DND-41 (cell line): ENCODE results near the gene EHMT1.

Source experiments
- ATAC-seq: fragments of 200-7000 bp; cut with Tn5 transposase; 3 replicates; pipeline ENCODE4 v1.9.1; 2021; ENCODE audit warnings: low read depth; ENCODE audit not compliant: insufficient read depth
- DNase-seq: peaks from one replicate; pipeline ENCODE4 v3.0.0-alpha.2; 2020
- H2AFZ ChIP-seq: 2 replicates; pipeline ENCODE4 v1.6.0; 2012; ENCODE audit warnings: low read depth, low read length
- H3K27ac ChIP-seq: 2 replicates; pipeline ENCODE4 v1.5.1; 2012; ENCODE audit warnings: low read length, inconsistent platforms
- H3K27me3 ChIP-seq: fragments of 200-600 bp; sonication (generic); 2 replicates; pipeline ENCODE4 v1.6.0; 2012; ENCODE audit warnings: low read length, mild to moderate bottlenecking, inconsistent platforms; ENCODE audit not compliant: insufficient read depth, poor library complexity
- H3K36me3 ChIP-seq: 2 replicates; pipeline ENCODE4 v1.5.1; 2012; ENCODE audit warnings: low read length, inconsistent platforms; ENCODE audit not compliant: insufficient read depth
- H3K4me1 ChIP-seq: 2 replicates; pipeline ENCODE4 v1.5.1; 2012; ENCODE audit warnings: mild to moderate bottlenecking, low read length; ENCODE audit not compliant: insufficient read depth
- H3K4me2 ChIP-seq: 2 replicates; pipeline ENCODE4 v1.6.0; 2012; ENCODE audit warnings: mild to moderate bottlenecking, moderate library complexity, low read length, inconsistent platforms; ENCODE audit not compliant: insufficient read depth
- H3K4me3 ChIP-seq, 2 experiments: fragments of 200-600 bp in 1 of 2; shearing (Covaris generic) in 1 of 2; 2 replicates each; pipeline ENCODE4 v1.5.1; 2012 to 2016; ENCODE audit warnings: inconsistent platforms in 2 of 2, low read length in 2 of 2, mild to moderate bottlenecking in 2 of 2, low read depth in 1 of 2, moderate library complexity in 1 of 2
- H3K79me2 ChIP-seq: 2 replicates; pipeline ENCODE4 v1.6.0; 2012; ENCODE audit warnings: low read length, inconsistent platforms; ENCODE audit not compliant: insufficient read depth
- H3K9ac ChIP-seq: 2 replicates; pipeline ENCODE4 v1.6.0; 2012; ENCODE audit warnings: low read depth, mild to moderate bottlenecking, inconsistent platforms, low read length, moderate library complexity
- H3K9me3 ChIP-seq: 2 replicates; pipeline ENCODE4 v1.5.1; 2012; ENCODE audit warnings: low read length, moderate library complexity, mild to moderate bottlenecking, inconsistent platforms; ENCODE audit not compliant: insufficient read depth, severe bottlenecking
- H4K20me1 ChIP-seq: 2 replicates; pipeline ENCODE4 v1.6.0; 2012; ENCODE audit warnings: low read length; ENCODE audit not compliant: insufficient read depth
- CTCF ChIP-seq: IDR thresholded peaks from 2 replicates; pipeline ENCODE4 v1.5.1; 2012; ENCODE audit warnings: borderline replicate concordance, low read length, moderate library complexity, mild to moderate bottlenecking; ENCODE audit not compliant: poor library complexity, severe bottlenecking; ENCODE audit errors: extremely low read depth
- EZH2 ChIP-seq: IDR thresholded peaks from 3 replicates; pipeline ENCODE4 v1.6.1; 2012; ENCODE audit warnings: borderline replicate concordance, low read depth, mild to moderate bottlenecking, moderate library complexity, low read length, inconsistent platforms; ENCODE audit not compliant: severe bottlenecking

The EHMT1 gene

DNA sequence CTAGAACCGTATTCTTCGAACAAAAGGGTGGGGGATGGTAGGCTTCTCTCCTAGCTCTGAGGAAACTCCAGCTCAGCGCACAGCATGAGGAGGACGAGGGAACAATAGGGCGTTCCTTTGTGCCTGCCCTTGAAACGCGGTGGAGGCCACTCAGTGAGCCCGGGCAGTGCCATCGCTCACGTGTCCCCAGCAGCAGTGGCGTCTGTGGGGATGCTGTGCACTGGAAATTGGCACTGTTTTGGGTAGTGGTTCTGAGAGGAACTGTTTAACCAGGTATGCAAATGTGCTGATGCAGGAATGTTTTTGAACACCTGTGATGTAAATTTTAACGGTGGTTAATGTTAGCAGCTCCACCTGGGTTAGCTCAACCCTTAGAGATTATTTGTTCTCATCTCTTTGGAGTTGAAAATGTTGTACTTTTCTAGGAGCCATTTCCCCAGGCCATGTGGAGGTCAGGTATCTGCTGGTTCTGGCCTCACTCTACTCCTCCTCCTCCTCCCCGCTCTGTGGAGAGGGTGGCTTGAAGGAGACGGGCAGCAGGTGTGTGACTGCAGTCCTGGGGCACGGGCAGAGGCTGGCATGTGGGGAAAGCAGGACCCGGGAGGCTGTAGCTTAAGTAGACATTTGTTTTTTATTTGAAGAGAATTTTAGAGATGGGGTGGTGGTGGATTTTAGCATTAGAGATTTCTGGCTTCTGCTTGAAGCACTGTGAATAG, 48.3 kb downstream of the EHMT1 start:
- no peak overlapping the region for H3K27ac ChIP-seq
- H3K4me2 ChIP-seq: no peak overlapping the region
- no peak for DNase-seq
- ATAC-seq: no peak
- peaks cover 14% of the 10 kb centered on the region for H3K36me3 ChIP-seq
- peaks cover 99% of the 10 kb centered on the region for H3K79me2 ChIP-seq
- no peaks in the 10 kb centered on the region for H3K4me1 ChIP-seq
- no peaks in the 10 kb centered on the region for H3K27me3 ChIP-seq
- TF ChIP-seq CTCF (no peak), EZH2 (no peak)
- H3K4me3 ChIP-seq: no peak overlapping the region
- peaks cover 77% of the 10 kb centered on the region for H4K20me1 ChIP-seq
- H3K9ac ChIP-seq: no peak overlapping the region
- H2AFZ ChIP-seq: no peak overlapping the region
- no peaks in the 10 kb centered on the region for H3K9me3 ChIP-seq

GRCh38 chr9:137668203-137668602, 49.4 kb downstream of the EHMT1 start:
- TF ChIP-seq EZH2 (no peak), CTCF (no peak)
- Histone ChIP-seq H3K4me2 (no peak overlapping the region), H3K9ac (no peak overlapping the region), H3K79me2 (peaks cover 99% of the 10 kb centered on the region), H3K27me3 (no peaks in the 10 kb centered on the region), H3K9me3 (no peaks in the 10 kb centered on the region), H3K4me3 (no peak overlapping the region), H3K4me1 (no peaks in the 10 kb centered on the region), H2AFZ (no peak overlapping the region), H4K20me1 (peaks cover 83% of the 10 kb centered on the region), H3K36me3 (peaks cover 14% of the 10 kb centered on the region), H3K27ac (no peak overlapping the region)
- no peak for ATAC-seq
- DNase-seq: no peak

- Histone ChIP-seq H3K27me3 (no peaks in the 10 kb centered on the region), H4K20me1 (peaks cover 88% of the 10 kb centered on the region), H3K36me3 (peaks cover 14% of the 10 kb centered on the region), H3K4me2 (no peak overlapping the region), H2AFZ (no peak overlapping the region), H3K4me3 (no peak overlapping the region), H3K4me1 (no peaks in the 10 kb centered on the region), H3K9me3 (no peaks in the 10 kb centered on the region), H3K79me2 (peaks cover 99% of the 10 kb centered on the region), H3K9ac (no peak overlapping the region), H3K27ac (no peak overlapping the region)
- no peak for DNase-seq
- ATAC-seq: no peak
- TF ChIP-seq EZH2: no peak
- no peak for TF ChIP-seq CTCF
Measured at GRCh38 chr9:137669261-137669672, 50.5 kb downstream of the EHMT1 start.
